A673 (cell line): Measurements from ENCODE around the gene ME3.

ENCODE experiments used
- EZH2 ChIP-seq: fragments of 200-600 bp; sonication (generic); IDR thresholded peaks from 2 replicates; pipeline ENCODE4 v1.6.1; 2017; ENCODE audit warnings: borderline replicate concordance, low read depth, mild to moderate bottlenecking, mixed read lengths, antibody characterized with exemption, low read length; ENCODE audit not compliant: poor library complexity, severe bottlenecking
- TF ChIP-seq, protein P1 (sequence below): fragments of 300-800, 200-600 bp; sonication (generic); conservative IDR thresholded peaks from 2 replicates; pipeline ENCODE4 v1.5.1; 2017; ENCODE audit warnings: low read depth, mild to moderate bottlenecking, antibody characterized with exemption, low read length, moderate library complexity, mixed read lengths

- TF ChIP-seq, protein P1, sequence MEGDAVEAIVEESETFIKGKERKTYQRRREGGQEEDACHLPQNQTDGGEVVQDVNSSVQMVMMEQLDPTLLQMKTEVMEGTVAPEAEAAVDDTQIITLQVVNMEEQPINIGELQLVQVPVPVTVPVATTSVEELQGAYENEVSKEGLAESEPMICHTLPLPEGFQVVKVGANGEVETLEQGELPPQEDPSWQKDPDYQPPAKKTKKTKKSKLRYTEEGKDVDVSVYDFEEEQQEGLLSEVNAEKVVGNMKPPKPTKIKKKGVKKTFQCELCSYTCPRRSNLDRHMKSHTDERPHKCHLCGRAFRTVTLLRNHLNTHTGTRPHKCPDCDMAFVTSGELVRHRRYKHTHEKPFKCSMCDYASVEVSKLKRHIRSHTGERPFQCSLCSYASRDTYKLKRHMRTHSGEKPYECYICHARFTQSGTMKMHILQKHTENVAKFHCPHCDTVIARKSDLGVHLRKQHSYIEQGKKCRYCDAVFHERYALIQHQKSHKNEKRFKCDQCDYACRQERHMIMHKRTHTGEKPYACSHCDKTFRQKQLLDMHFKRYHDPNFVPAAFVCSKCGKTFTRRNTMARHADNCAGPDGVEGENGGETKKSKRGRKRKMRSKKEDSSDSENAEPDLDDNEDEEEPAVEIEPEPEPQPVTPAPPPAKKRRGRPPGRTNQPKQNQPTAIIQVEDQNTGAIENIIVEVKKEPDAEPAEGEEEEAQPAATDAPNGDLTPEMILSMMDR = no peak
- TF ChIP-seq EZH2 = no peak
Measured at GRCh38 chr11:86698639-86699038, 26.2 kb upstream of the ME3 start.
